Astrocyte (in vitro differentiated cells and primary cell): ENCODE measurements around the gene ADAM23. TPM values are rescaled to one million over a fixed set of nuclear protein-coding genes. Genes with fewer than 3 reads are reported as not detected.

Source experiments
- DNase-seq: peaks from one replicate; pipeline ENCODE4 v3.0.0-alpha.2; 2010; ENCODE audit warnings: low read depth
- FAIRE-seq: peaks from 2 replicates; lab custom pipeline; 2011; peaks lifted over from hg19 to GRCh38; lab: Jason Lieb, UNC
- H2AFZ ChIP-seq: 2 replicates; pipeline ENCODE4 v1.6.0; 2012; ENCODE audit warnings: low read depth, low read length, inconsistent platforms
- H3K27ac ChIP-seq: 2 replicates; pipeline ENCODE4 v1.5.1; 2011; ENCODE audit warnings: low read depth, low read length, inconsistent platforms
- H3K27me3 ChIP-seq: 2 replicates; pipeline ENCODE4 v1.6.0; 2011; ENCODE audit warnings: low read length, inconsistent platforms; ENCODE audit not compliant: insufficient read depth
- H3K36me3 ChIP-seq: 2 replicates; pipeline ENCODE4 v1.5.1; 2011; ENCODE audit warnings: low read length, inconsistent platforms; ENCODE audit not compliant: insufficient read depth
- H3K4me1 ChIP-seq: 2 replicates; pipeline ENCODE4 v1.5.1; 2011; ENCODE audit warnings: low read length, inconsistent platforms; ENCODE audit not compliant: insufficient read depth
- H3K4me2 ChIP-seq: 2 replicates; pipeline ENCODE4 v1.6.0; 2012; ENCODE audit warnings: low read length, inconsistent platforms
- H3K4me3 ChIP-seq: 2 replicates; pipeline ENCODE4 v1.5.1; 2011; ENCODE audit warnings: low read depth, mild to moderate bottlenecking, low read length, inconsistent platforms; ENCODE audit not compliant: insufficient read depth
- H3K79me2 ChIP-seq: 2 replicates; pipeline ENCODE4 v1.6.0; 2012; ENCODE audit warnings: mild to moderate bottlenecking, low read length, inconsistent platforms; ENCODE audit not compliant: insufficient read depth
- H3K9ac ChIP-seq: 2 replicates; pipeline ENCODE4 v1.6.0; 2012; ENCODE audit warnings: mild to moderate bottlenecking, low read length, inconsistent platforms
- H3K9me3 ChIP-seq: 2 replicates; pipeline ENCODE4 v1.5.1; 2012; ENCODE audit warnings: low read depth, mild to moderate bottlenecking, low read length, inconsistent platforms; ENCODE audit not compliant: insufficient read depth
- H4K20me1 ChIP-seq: 2 replicates; pipeline ENCODE4 v1.6.0; 2012; ENCODE audit warnings: low read length, inconsistent platforms; ENCODE audit not compliant: insufficient read depth
- H3K27ac Mint-ChIP-seq: one replicate; pipeline ENCODE4 v1.8.0; 2021; ENCODE audit warnings: mild to moderate bottlenecking, mixed read lengths; ENCODE audit not compliant: unreplicated experiment
- H3K27me3 Mint-ChIP-seq: one replicate; pipeline ENCODE4 v1.8.0; 2021; ENCODE audit warnings: low read depth, mixed read lengths; ENCODE audit not compliant: unreplicated experiment
- H3K36me3 Mint-ChIP-seq: one replicate; pipeline ENCODE4 v1.8.0; 2021; ENCODE audit warnings: low read depth, mixed read lengths; ENCODE audit not compliant: unreplicated experiment
- H3K4me1 Mint-ChIP-seq: one replicate; pipeline ENCODE4 v1.8.0; 2021; ENCODE audit warnings: low read depth, mixed read lengths; ENCODE audit not compliant: unreplicated experiment
- H3K4me3 Mint-ChIP-seq: one replicate; pipeline ENCODE4 v1.8.0; 2021; ENCODE audit warnings: mild to moderate bottlenecking, moderate library complexity, mixed read lengths; ENCODE audit not compliant: unreplicated experiment
- H3K9me3 Mint-ChIP-seq: one replicate; pipeline ENCODE4 v1.8.0; 2021; ENCODE audit warnings: mild to moderate bottlenecking, mixed read lengths; ENCODE audit not compliant: unreplicated experiment
- EZH2 ChIP-seq: IDR thresholded peaks from 2 replicates; pipeline ENCODE4 v1.6.1; 2012; ENCODE audit warnings: mild to moderate bottlenecking, low read length, inconsistent platforms; ENCODE audit not compliant: insufficient read depth
- total RNA-seq: library from RNA; stranded (reverse); gene quantifications from 2 replicates; pipeline ENCODE4 v1.2.1, GENCODE V29; 2021
- TF ChIP-seq, protein P1 (sequence below): IDR thresholded peaks from 2 replicates; pipeline ENCODE4 v1.5.1; 2011; ENCODE audit warnings: low read depth, mild to moderate bottlenecking, inconsistent platforms, low read length, moderate library complexity; ENCODE audit not compliant: insufficient read depth

The ADAM23 gene
- total RNA-seq, 1 donor from 2014 or later: 13.9 TPM

DNA sequence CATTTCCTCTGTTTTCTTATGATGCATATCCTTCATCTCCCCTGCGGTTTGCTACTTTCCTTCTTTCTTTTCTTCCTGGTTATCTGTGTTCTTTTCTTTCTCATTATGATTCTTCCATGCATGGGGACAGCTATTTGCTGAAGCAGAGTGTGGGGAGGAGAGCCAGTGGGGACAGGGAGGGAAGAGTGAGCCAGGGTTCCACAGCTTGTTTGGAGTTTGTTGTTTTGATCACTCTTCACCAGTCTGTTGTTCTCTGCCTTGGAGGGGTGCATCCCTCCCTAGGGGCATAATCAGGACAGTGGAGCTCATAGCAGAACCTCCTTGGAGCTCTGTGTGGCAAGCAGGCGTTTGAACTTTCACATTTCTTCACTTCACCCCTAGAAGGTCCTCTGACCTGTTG lies 68.0 kb downstream of the ADAM23 start:
- H3K4me1 ChIP-seq: no peaks in the 10 kb centered on the region
- TF ChIP-seq, protein P1, sequence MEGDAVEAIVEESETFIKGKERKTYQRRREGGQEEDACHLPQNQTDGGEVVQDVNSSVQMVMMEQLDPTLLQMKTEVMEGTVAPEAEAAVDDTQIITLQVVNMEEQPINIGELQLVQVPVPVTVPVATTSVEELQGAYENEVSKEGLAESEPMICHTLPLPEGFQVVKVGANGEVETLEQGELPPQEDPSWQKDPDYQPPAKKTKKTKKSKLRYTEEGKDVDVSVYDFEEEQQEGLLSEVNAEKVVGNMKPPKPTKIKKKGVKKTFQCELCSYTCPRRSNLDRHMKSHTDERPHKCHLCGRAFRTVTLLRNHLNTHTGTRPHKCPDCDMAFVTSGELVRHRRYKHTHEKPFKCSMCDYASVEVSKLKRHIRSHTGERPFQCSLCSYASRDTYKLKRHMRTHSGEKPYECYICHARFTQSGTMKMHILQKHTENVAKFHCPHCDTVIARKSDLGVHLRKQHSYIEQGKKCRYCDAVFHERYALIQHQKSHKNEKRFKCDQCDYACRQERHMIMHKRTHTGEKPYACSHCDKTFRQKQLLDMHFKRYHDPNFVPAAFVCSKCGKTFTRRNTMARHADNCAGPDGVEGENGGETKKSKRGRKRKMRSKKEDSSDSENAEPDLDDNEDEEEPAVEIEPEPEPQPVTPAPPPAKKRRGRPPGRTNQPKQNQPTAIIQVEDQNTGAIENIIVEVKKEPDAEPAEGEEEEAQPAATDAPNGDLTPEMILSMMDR: no peak
- no peak for TF ChIP-seq EZH2
- DNase-seq (no peak), FAIRE-seq (no peak)
- Mint-ChIP-seq H3K9me3 (no peaks in the 10 kb centered on the region), H3K36me3 (no peaks in the 10 kb centered on the region), H3K4me1 (peaks cover 2% of the 10 kb centered on the region), H3K27ac (no peak overlapping the region), H3K27me3 (no peaks in the 10 kb centered on the region), H3K4me3 (no peak overlapping the region)
- no peak overlapping the region for H3K4me2 ChIP-seq
- no peak overlapping the region for H2AFZ ChIP-seq
- no peak overlapping the region for H3K4me3 ChIP-seq
- no peaks in the 10 kb centered on the region for H4K20me1 ChIP-seq
- H3K27me3 ChIP-seq: no peaks in the 10 kb centered on the region
- no peak overlapping the region for H3K9ac ChIP-seq
- no peaks in the 10 kb centered on the region for H3K79me2 ChIP-seq
- no peak overlapping the region for H3K27ac ChIP-seq
- H3K9me3 ChIP-seq: no peaks in the 10 kb centered on the region
- no peaks in the 10 kb centered on the region for H3K36me3 ChIP-seq

DNA sequence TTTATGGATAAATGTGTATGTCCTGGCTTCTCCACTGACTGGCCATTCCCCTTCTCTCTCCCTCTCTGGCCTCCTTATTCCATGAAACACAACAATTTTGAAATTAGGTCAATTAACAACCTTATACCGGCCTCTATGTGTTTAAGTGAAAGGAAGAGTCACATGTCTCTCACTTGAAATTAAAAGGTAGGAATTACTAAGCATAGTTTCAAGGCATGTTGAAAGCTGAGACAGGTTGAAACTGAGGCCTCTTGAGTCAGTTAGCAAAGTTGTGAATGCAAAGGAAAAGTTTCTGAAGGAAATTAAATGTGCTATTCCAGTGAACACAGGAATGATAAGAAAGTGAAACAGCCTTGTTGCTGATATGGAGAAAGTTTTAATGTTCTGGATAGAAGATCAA lies 69.7 kb downstream of the ADAM23 start:
- no peak overlapping the region for H2AFZ ChIP-seq
- Mint-ChIP-seq H3K36me3 (no peaks in the 10 kb centered on the region), H3K4me1 (peaks cover 2% of the 10 kb centered on the region), H3K27ac (no peak overlapping the region), H3K9me3 (no peaks in the 10 kb centered on the region), H3K27me3 (no peaks in the 10 kb centered on the region), H3K4me3 (no peak overlapping the region)
- H3K9me3 ChIP-seq: no peaks in the 10 kb centered on the region
- DNase-seq: no peak
- no peak overlapping the region for H3K9ac ChIP-seq
- TF ChIP-seq, protein P1: no peak
- no peak for TF ChIP-seq EZH2
- no peaks in the 10 kb centered on the region for H3K36me3 ChIP-seq
- no peaks in the 10 kb centered on the region for H4K20me1 ChIP-seq
- no peak overlapping the region for H3K4me3 ChIP-seq
- H3K4me1 ChIP-seq: no peaks in the 10 kb centered on the region
- no peaks in the 10 kb centered on the region for H3K79me2 ChIP-seq
- no peak for FAIRE-seq
- no peaks in the 10 kb centered on the region for H3K27me3 ChIP-seq
- H3K27ac ChIP-seq: no peak overlapping the region
- H3K4me2 ChIP-seq: no peak overlapping the region

DNA sequence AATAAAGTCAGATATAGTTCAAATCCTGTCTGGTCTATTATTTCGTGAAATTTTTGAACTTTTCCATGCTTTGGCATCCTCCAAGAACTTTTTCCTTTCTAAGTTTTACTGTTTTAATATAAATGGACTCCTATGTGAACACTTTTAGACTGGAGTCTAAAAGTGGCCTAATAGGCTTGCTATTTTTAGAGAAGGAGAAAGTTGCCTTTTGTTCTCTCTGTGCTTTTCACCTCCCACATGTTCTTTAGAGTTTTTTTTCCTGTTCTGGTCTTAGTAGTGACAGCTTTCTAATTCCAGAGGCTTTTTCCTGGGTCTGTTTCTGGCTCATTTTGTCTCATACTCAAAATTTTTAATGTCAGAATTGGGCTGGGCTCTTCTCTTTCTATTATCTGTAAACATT lies 72.2 kb downstream of the ADAM23 start:
- H2AFZ ChIP-seq: no peak overlapping the region
- no peak overlapping the region for H3K27ac ChIP-seq
- H3K4me2 ChIP-seq: no peak overlapping the region
- no peaks in the 10 kb centered on the region for H4K20me1 ChIP-seq
- H3K36me3 ChIP-seq: no peaks in the 10 kb centered on the region
- no peak overlapping the region for H3K9ac ChIP-seq
- no peak for TF ChIP-seq EZH2
- TF ChIP-seq, protein P1: no peak
- FAIRE-seq (no peak), DNase-seq (no peak)
- H3K27me3 ChIP-seq: no peaks in the 10 kb centered on the region
- Mint-ChIP-seq H3K4me3 (no peak overlapping the region), H3K9me3 (no peaks in the 10 kb centered on the region), H3K36me3 (no peaks in the 10 kb centered on the region), H3K4me1 (peaks cover 2% of the 10 kb centered on the region), H3K27ac (no peak overlapping the region), H3K27me3 (no peaks in the 10 kb centered on the region)
- no peaks in the 10 kb centered on the region for H3K79me2 ChIP-seq
- no peaks in the 10 kb centered on the region for H3K9me3 ChIP-seq
- H3K4me3 ChIP-seq: no peak overlapping the region
- no peaks in the 10 kb centered on the region for H3K4me1 ChIP-seq
